HFFc6 (cell line): ENCODE results near the gene BCL2L12. TPM values are rescaled to one million over a fixed set of nuclear protein-coding genes. Genes with fewer than 3 reads are reported as not detected.

Experiments used
- DNase-seq: peaks from one replicate; pipeline ENCODE4 v3.0.0-alpha.2; 2018
- H3K27ac Mint-ChIP-seq: 2 replicates; pipeline ENCODE4 v1.8.0; 2020; ENCODE audit warnings: mild to moderate bottlenecking, mixed read lengths
- H3K27me3 Mint-ChIP-seq: 2 replicates; pipeline ENCODE4 v1.8.0; 2021; ENCODE audit warnings: mild to moderate bottlenecking, moderate library complexity, mixed read lengths; ENCODE audit not compliant: insufficient read depth
- H3K36me3 Mint-ChIP-seq: 2 replicates; pipeline ENCODE4 v1.8.0; 2021; ENCODE audit warnings: low read depth, mixed read lengths
- H3K4me1 Mint-ChIP-seq: 2 replicates; pipeline ENCODE4 v1.8.0; 2020; ENCODE audit warnings: low read depth, mixed read lengths
- H3K4me3 Mint-ChIP-seq: 2 replicates; pipeline ENCODE4 v1.8.0; 2020; ENCODE audit warnings: mild to moderate bottlenecking, moderate library complexity, mixed read lengths
- H3K9me3 Mint-ChIP-seq: 2 replicates; pipeline ENCODE4 v1.8.0; 2020; ENCODE audit warnings: mild to moderate bottlenecking, mixed read lengths
- total RNA-seq, 6 experiments: library from RNA; stranded (reverse); fragmentation: NEBNext Ultra II Directional; extraction: Animal tissue kit (Norgen Biotek cat#: 25700); gene quantifications; 2 replicates in 1 of 6; 3 replicates in 5 of 6; pipeline ENCODE4 v1.2.3, GENCODE V29; 2021
- TF ChIP-seq, protein P1 (sequence below): fragments of 200-600 bp; sonication (generic); IDR thresholded peaks from 2 replicates; pipeline ENCODE4 v1.5.0; 2021; ENCODE audit warnings: antibody characterized with exemption, mild to moderate bottlenecking

BCL2L12 gene
- total RNA-seq, 6 experiments from 2014 or later: 23.9 to 34.2 (median 33.4) TPM

DNA sequence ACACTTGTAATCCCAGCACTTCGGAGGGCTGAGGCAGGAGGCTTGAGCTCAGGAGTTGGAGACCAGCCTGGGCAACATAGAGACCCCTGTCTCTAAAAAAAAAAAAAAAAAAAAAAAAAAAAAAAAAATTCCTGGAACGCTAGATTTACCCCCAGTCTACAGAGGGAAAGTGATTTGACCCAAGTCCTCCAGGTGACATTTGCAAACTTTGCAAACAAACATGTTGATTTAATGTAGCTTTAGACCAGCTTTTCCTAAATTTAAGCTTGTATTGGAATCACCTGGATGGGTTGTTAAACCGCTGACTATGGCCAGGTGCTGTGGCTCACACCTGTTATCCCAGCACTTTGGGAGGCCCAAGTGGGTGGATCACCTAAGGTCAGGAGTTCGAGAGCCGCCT, 33.6 kb downstream of the BCL2L12 start:
- no peak for DNase-seq
- TF ChIP-seq, protein P1, sequence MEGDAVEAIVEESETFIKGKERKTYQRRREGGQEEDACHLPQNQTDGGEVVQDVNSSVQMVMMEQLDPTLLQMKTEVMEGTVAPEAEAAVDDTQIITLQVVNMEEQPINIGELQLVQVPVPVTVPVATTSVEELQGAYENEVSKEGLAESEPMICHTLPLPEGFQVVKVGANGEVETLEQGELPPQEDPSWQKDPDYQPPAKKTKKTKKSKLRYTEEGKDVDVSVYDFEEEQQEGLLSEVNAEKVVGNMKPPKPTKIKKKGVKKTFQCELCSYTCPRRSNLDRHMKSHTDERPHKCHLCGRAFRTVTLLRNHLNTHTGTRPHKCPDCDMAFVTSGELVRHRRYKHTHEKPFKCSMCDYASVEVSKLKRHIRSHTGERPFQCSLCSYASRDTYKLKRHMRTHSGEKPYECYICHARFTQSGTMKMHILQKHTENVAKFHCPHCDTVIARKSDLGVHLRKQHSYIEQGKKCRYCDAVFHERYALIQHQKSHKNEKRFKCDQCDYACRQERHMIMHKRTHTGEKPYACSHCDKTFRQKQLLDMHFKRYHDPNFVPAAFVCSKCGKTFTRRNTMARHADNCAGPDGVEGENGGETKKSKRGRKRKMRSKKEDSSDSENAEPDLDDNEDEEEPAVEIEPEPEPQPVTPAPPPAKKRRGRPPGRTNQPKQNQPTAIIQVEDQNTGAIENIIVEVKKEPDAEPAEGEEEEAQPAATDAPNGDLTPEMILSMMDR: no peak
- Mint-ChIP-seq H3K4me1 (no peaks in the 10 kb centered on the region), H3K27me3 (no peaks in the 10 kb centered on the region; the same call in 1 of the 2 replicates), H3K27ac (no peak overlapping the region), H3K9me3 (no peaks in the 10 kb centered on the region), H3K36me3 (peaks cover 5% of the 10 kb centered on the region; the same call in 1 of the 2 replicates), H3K4me3 (no peak overlapping the region)

DNA sequence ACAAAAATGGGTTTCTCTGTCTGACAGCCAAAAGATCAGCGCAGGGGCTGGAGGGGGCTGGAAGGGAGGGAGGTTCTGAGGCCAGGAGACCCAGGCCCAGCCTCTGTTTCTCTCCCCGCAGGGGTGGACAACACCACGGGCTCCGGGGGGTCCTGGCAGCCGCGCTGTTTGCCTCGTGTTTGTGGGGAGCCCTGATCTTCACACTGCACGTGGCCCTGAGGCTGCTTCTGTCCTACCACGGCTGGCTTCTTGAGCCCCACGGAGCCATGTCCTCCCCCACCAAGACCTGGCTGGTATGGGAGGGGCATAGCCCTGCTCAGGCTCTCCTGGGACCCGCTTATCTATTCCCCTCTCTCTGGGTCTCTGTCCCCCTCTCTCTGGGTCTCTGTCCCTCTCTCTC, 34.8 kb downstream of the BCL2L12 start:
- Mint-ChIP-seq H3K36me3 (0 out of 2 replicates have a peak, but pooled peaks cover 5% of the 10 kb centered on the region), H3K4me3 (no peak overlapping the region), H3K27me3 (no peaks in the 10 kb centered on the region; the same call in 1 of the 2 replicates), H3K9me3 (no peaks in the 10 kb centered on the region), H3K4me1 (no peaks in the 10 kb centered on the region), H3K27ac (no peak overlapping the region)
- TF ChIP-seq, protein P1: no peak
- DNase-seq: no peak

DNA sequence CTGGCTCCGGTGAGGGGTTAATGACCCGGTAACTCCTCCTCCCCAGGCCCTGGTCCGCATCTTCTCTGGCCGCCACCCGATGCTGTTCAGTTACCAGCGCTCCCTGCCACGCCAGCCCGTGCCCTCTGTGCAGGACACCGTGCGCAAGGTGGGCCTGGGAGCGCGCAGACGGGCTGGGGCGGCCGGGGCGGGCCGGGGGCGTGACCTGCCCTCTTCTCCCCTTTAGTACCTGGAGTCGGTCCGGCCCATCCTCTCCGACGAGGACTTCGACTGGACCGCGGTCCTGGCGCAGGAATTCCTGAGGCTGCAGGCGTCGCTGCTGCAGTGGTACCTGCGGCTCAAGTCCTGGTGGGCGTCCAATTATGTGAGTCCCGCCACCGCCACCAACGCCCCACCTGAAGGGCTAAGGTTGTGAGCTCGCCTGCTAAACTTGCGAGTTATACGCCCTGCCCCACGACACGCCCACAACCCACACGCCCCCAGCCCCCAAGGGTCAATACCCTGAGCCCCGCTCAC, 35.6 kb downstream of the BCL2L12 start:
- TF ChIP-seq, protein P1: no peak

DNA sequence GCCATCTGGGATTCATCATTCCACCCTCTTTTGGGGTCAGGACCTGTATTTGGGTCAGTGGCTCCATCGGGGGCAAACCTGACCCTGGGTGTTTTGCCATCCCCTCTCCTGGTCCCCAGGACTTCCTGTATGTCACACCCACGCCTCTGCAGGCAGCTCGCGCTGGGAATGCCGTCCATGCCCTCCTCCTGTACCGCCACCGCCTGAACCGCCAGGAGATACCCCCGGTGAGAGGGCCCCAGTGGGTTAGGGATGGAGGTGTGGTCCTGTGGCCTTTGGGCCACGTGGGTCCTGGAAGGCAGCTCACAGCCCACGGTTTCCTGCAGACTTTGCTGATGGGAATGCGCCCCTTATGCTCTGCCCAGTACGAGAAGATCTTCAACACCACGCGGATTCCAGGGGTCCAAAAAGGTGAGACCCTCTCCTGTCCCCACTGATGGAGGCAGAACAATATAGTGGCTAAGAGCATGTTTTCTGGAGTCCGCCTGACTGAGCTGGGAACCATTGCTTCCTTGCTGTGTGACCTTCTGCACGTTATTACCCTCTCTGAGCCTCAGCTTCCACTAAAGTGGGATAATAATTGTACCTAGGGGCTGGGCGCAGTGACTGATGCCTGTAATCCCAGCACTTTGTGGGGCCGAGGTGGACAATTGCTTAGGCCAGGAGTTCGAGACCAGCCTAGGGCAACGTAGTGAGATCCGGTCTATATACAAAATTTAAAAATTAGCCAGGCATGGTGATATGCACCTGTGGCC, 39.3 kb downstream of the BCL2L12 start:
- H3K27ac Mint-ChIP-seq: no peak overlapping the region
- H3K27me3 Mint-ChIP-seq: peaks cover 2% of the 10 kb centered on the region; the same call in 1 of the 2 replicates
- no peak for DNase-seq
- no peak overlapping the region for H3K4me3 Mint-ChIP-seq
- no peaks in the 10 kb centered on the region for H3K9me3 Mint-ChIP-seq
- TF ChIP-seq, protein P1: no peak
- H3K36me3 Mint-ChIP-seq: peaks cover 9% of the 10 kb centered on the region
- no peaks in the 10 kb centered on the region for H3K4me1 Mint-ChIP-seq

More for the DNA sequence above, 35.6 kb downstream of the BCL2L12 start:
- H3K36me3 Mint-ChIP-seq: 0 out of 2 replicates have a peak, but pooled peaks cover 5% of the 10 kb centered on the region
- H3K27ac Mint-ChIP-seq: no peak overlapping the region
- no peaks in the 10 kb centered on the region for H3K9me3 Mint-ChIP-seq
- H3K4me3 Mint-ChIP-seq: no peak overlapping the region
- DNase-seq: no peak
- H3K4me1 Mint-ChIP-seq: no peaks in the 10 kb centered on the region
- H3K27me3 Mint-ChIP-seq: no peaks in the 10 kb centered on the region; the same call in 1 of the 2 replicates

DNA sequence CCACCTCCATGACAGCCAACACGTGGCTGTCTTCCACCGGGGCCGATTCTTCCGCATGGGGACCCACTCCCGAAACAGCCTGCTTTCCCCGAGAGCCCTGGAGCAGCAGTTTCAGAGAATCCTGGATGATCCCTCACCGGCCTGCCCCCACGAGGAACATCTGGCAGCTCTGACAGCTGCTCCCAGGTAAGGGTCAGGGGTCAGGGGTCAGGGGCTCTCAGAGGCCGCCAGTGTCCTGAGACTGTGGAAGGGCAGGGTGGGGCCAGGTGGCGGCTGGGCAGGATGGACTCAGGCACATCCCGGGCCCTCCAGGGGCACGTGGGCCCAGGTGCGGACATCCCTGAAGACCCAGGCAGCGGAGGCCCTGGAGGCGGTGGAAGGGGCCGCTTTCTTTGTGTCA, 40.2 kb downstream of the BCL2L12 start:
- Mint-ChIP-seq H3K4me3 (no peak overlapping the region), H3K27ac (no peak overlapping the region), H3K36me3 (peaks cover 18% of the 10 kb centered on the region), H3K9me3 (no peaks in the 10 kb centered on the region), H3K4me1 (peaks cover 8% of the 10 kb centered on the region), H3K27me3 (peaks cover 5% of the 10 kb centered on the region)
- TF ChIP-seq, protein P1: no peak
- no peak for DNase-seq
